Right lobe of liver (tissue), 6 donors: ENCODE results near the gene ABHD8. TPM values are rescaled to one million over a fixed set of nuclear protein-coding genes. Genes with fewer than 3 reads are reported as not detected.
A peak's percentile ranks its signal among the peaks of the same experiment; 100 is the strongest.

Experiments
- ATAC-seq, 4 donors: fragments of 200-7000 bp; cut with Tn5 transposase; one replicate each; pipeline ENCODE4 v1.9.1; 2020; ENCODE audit warnings: mild to moderate bottlenecking in 4 of 4, moderate library complexity in 4 of 4
- DNase-seq, 3 donors: peaks; one replicate each; pipeline ENCODE4 v3.0.0-alpha.2; 2020
- H3K27ac ChIP-seq, 3 donors: fragments of 200-600 bp; one replicate each; pipeline ENCODE4 v1.8.0; 2022
- H3K27me3 ChIP-seq, 2 donors: fragments of 200-600 bp; one replicate each; pipeline ENCODE4 v1.8.0; 2022
- H3K36me3 ChIP-seq, 4 donors: fragments of 200-600 bp; sonication (generic) in 1 of 4; one replicate each; pipeline versions ENCODE4 v1.5.1 to v1.8.0; 2017 to 2022; ENCODE audit warnings: control low read depth in 1 of 4
- H3K4me1 ChIP-seq, 4 donors: fragments of 200-600 bp; sonication (generic) in 1 of 4; one replicate each; pipeline versions ENCODE4 v1.5.1 to v1.8.0; 2017 to 2022; ENCODE audit warnings: control low read depth in 1 of 4
- H3K4me3 ChIP-seq, 3 donors: fragments of 200-600 bp; one replicate each; pipeline ENCODE4 v1.8.0; 2022
- H3K9me3 ChIP-seq, 4 donors: fragments of 200-600 bp; sonication (generic) in 1 of 4; one replicate each; pipeline versions ENCODE4 v1.5.1 to v1.8.0; 2017 to 2022; ENCODE audit warnings: control low read depth in 1 of 4
- POLR2A ChIP-seq: fragments of 450-650 bp; IDR thresholded peaks from one replicate; pipeline ENCODE4 v1.6.1; 2017; ENCODE audit warnings: antibody characterized with exemption, mild to moderate bottlenecking
- WGBS: methylation state at CpG from one replicate; pipeline ENCODE4 v1.1.6; 2018; ENCODE audit warnings: low coverage, low lambda C conversion rate; ENCODE audit not compliant: insufficient coverage; ENCODE audit errors: missing lambda C conversion rate; 5-methylcytosine and 5-hydroxymethylcytosine counted together
- intact Hi-C, 2 donors: fragments of 100-400 bp; cut with DNase I; formaldehyde crosslinking; loops; one replicate each; pipeline versions ENCODE4 v1.11.2 to v1.14.1; 2022
- total RNA-seq, 6 experiments: library from RNA; depleted of rRNA in 2 of 6; stranded (reverse); fragments of >200 nt in 2 of 6; fragmentation: NEBNext Ultra II Directional in 3 of 6; extraction: Animal tissue kit (Norgen Biotek cat#: 25700) in 3 of 6; gene quantifications; one replicate each; pipeline versions ENCODE4 v1.1.0 to v1.2.4, GENCODE V29; 2016 to 2023
- TF ChIP-seq, protein P1 (sequence below), 4 donors: fragments of 200-600 bp in 3 of 4; fragments of 450-650 bp in 1 of 4; IDR thresholded peaks; one replicate each; pipeline versions ENCODE4 v1.5.1 to v1.8.0; 2016 to 2022; ENCODE audit warnings: antibody characterized with exemption in 4 of 4, mild to moderate bottlenecking in 2 of 4
- donor health status: DM: no; HTN: yes; CAD: no.
- donor health status: DM: no; HTN: no; CAD: no.
- donor health status: DM: no; HTN: no; CAD: no.
- donor health status: DM: no; HTN: yes; CAD: no.
- donor health status: DM: no; HTN: yes; CAD: no.

Gene ABHD8
- total RNA-seq, 6 experiments from 2014 or later, result 8.3 to 27.3 (median 15.8) TPM

DNA sequence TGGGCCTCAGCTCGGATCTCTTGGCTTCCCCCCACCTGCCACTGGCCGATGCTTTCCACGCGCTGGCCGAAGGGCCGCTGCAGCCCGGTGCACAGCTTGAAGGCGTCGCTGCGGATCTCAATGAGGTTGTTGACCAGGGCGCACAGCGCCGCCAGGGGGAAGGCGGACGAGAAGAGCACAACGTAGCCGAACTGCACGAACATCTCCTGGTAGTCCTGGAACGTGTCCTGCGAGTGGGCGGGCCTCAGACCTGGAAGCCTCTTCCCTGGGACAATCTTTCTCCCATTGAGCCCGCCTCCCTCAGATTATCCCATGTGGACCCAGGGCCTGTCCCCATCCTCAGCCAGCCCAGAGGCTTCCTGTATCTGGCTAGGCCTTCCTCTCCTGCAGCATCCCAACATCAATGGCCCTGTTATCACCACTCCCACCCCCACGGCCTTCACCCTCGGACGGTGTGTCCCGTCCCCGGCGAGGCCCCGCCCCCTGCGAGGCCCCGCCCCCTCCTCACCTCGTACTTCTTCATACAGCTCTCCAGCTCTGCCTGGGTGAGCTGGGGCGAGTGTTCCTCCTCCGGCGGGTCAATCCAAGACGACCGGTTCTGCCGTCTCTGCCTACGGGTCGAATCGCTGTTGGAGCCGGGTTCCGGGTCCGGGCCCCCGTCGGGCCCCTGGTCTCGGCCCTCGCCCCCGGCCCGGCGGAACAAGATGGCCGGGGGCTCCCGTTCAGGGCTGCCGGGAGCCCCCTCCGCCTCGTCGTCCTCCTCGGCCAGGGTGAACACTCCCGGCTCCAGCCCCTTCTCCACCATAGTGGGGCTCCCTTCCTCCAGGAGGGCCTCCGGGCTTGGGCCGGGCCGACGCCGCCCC lies 24.7 kb upstream of the ABHD8 start:
- WGBS, result 33% methylated on average over 26 of the region's 64 CpGs
- Histone ChIP-seq H3K27me3 (no peaks in the 10 kb centered on the region), H3K4me3 (peak overlapping the region in 2 of 3 donors; percentile 23 to 40), H3K27ac (no peak overlapping the region), H3K9me3 (no peaks in the 10 kb centered on the region), H3K36me3 (no peaks in the 10 kb centered on the region), H3K4me1 (peaks cover 0 to 30% (median 10%) of the 10 kb centered on the region in 4 donors)
- DNase-seq (no peak), ATAC-seq (peak; percentile 38 to 66 (median 50))
- intact Hi-C loops, result no loop called here
- TF ChIP-seq POLR2A, result no peak
- TF ChIP-seq, protein P1, sequence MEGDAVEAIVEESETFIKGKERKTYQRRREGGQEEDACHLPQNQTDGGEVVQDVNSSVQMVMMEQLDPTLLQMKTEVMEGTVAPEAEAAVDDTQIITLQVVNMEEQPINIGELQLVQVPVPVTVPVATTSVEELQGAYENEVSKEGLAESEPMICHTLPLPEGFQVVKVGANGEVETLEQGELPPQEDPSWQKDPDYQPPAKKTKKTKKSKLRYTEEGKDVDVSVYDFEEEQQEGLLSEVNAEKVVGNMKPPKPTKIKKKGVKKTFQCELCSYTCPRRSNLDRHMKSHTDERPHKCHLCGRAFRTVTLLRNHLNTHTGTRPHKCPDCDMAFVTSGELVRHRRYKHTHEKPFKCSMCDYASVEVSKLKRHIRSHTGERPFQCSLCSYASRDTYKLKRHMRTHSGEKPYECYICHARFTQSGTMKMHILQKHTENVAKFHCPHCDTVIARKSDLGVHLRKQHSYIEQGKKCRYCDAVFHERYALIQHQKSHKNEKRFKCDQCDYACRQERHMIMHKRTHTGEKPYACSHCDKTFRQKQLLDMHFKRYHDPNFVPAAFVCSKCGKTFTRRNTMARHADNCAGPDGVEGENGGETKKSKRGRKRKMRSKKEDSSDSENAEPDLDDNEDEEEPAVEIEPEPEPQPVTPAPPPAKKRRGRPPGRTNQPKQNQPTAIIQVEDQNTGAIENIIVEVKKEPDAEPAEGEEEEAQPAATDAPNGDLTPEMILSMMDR (IDR thresholded peaks at IDR 0.05), result peak in 2 of 4 donors; percentile 7 to 11

DNA sequence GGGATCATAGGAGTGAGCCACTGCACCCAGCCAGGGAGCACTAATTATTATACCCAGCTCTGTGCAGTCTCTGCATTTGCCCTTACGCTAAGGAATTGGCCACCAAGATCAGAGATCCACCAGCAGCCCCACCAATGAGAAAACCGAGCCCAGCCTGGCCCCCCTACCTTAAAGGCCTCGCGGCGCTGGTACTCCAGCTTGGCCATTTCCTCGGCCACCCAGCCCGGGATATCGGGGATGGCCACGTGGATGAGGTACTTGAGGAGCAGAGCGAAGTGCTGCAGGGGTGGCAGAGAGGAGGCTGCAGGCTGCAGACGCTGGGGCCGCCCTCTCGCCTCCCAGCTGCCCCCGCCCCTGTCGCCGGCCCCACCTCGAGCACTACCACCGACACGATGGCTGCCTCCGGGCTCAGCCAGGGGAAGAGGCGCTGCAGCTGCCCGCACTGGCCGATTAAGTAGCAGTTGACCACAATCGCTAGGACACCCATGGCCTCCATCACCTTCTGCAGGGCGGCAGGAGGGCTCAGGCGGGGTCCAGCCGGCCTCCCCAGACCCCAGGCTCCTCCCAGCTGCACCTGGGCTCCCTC lies 23.9 kb upstream of the ABHD8 start:
- H3K9me3 ChIP-seq, result no peaks in the 10 kb centered on the region
- no peak overlapping the region for H3K27ac ChIP-seq
- intact Hi-C loops, result no loop called here
- no peak for TF ChIP-seq POLR2A
- TF ChIP-seq, protein P1 (IDR thresholded peaks at IDR 0.05), result no peak
- ATAC-seq, result no peak
- no peak for DNase-seq
- peaks cover 0 to 30% (median 10%) of the 10 kb centered on the region in 4 donors for H3K4me1 ChIP-seq
- 100% methylated on average over 2 of the region's 27 CpGs for WGBS
- H3K36me3 ChIP-seq, result no peaks in the 10 kb centered on the region
- no peak overlapping the region for H3K4me3 ChIP-seq
- no peaks in the 10 kb centered on the region for H3K27me3 ChIP-seq

DNA sequence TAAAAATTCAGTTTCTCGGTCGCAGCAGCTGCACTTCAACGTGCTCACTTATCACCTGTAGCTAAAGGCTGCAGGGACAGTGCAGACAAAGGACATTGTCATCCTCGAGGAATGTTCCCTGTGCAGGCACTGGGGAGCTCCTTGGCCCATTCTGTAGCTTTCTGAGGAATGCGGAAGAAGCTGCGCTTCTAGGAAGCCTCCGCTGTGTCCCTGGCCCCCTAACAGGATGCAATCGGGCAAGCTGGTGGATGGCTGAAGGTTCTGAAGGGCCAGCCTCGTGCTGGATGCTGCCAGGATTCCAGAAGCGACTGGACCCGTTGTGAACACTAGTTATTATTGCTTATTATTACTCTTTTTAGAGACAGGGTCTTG lies 23.4 kb upstream of the ABHD8 start:
- 75% methylated on average over 6 of the region's 11 CpGs for WGBS
- DNase-seq, result no peak
- no peak for TF ChIP-seq POLR2A
- TF ChIP-seq, protein P1 (IDR thresholded peaks at IDR 0.05), result no peak
- H3K4me3 ChIP-seq, result no peak overlapping the region
- H3K36me3 ChIP-seq, result no peaks in the 10 kb centered on the region
- no peak overlapping the region for H3K27ac ChIP-seq
- no peaks in the 10 kb centered on the region for H3K27me3 ChIP-seq
- intact Hi-C loops, result no loop called here
- peaks cover 0 to 30% (median 10%) of the 10 kb centered on the region in 4 donors for H3K4me1 ChIP-seq
- H3K9me3 ChIP-seq, result no peaks in the 10 kb centered on the region
- ATAC-seq, result no peak

DNA sequence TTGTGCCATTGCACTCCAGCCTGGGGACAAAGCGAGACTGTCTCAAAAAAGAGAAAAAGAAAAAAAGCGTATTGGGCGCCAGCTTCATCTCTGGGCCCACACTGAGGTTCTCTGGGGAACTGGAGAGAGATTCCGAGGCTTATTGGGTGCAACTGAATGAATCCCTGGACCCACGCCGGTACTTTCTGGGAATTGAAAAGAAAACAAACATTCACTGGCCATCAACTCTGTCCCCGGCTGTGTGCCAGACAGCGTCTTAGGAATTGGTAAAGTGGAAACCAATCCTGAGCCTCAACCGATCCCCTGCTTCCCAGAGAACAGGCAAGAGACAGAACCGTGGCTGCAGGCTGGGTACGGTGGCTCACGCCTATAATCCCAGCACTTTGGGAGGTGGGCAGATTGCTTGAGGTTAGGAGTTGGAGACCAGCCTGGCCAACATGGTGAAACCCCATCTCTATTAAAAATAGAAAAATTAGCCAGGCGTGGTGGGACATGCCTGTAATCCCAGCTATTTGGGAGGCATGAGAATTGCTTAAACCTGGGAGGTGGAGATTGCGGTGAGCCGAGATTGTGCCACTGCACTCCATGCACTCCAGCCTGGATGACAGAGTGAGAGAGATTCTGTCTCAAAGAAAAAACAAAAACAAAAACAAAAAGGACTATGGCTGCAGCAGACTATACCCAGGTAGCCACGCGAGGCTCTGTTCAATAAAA lies 22.8 kb upstream of the ABHD8 start:
- ATAC-seq (peak; percentile 48 to 69 (median 68)), DNase-seq (peak in 1 of 3 donors; percentile 76)
- Histone ChIP-seq H3K27me3 (no peaks in the 10 kb centered on the region), H3K36me3 (no peaks in the 10 kb centered on the region), H3K9me3 (no peaks in the 10 kb centered on the region), H3K27ac (no peak overlapping the region), H3K4me3 (no peak overlapping the region), H3K4me1 (peaks cover 0 to 30% (median 10%) of the 10 kb centered on the region in 4 donors)
- intact Hi-C loops, result no loop called here
- WGBS, result 43% methylated on average over 13 of the region's 17 CpGs
- TF ChIP-seq POLR2A, result no peak
- TF ChIP-seq, protein P1 (IDR thresholded peaks at IDR 0.05), result no peak
